ENCODE data around the gene SLC24A4. TPM values are rescaled to one million over a fixed set of nuclear protein-coding genes. Genes with fewer than 3 reads are reported as not detected.

SLC24A4 gene
- total and polyA plus RNA-seq, 4 donors, result 0.47 to 2.4 (median 1.0) TPM

GRCh38 chr14:92456215-92457015 is 133.4 kb downstream of the SLC24A4 start:
- WGBS, 2 donors, result 53 to 56% methylated on average over 23 of the region's 23 CpGs
- H3K4me3 ChIP-seq, result no peak overlapping the region
- H3K27ac ChIP-seq (ENCODE audit: low read depth in 1 of 2, low read length in 1 of 2), result peak overlapping the region in 1 of 2 donors; percentile 41
- DNase-seq (peak; percentile 66 to 84 (median 75)), ATAC-seq (ENCODE audit: insufficient read depth, low FRiP score) (no peak)
- peak; percentile 79 for TF ChIP-seq CTCF (IDR thresholded peaks at IDR 0.05; ENCODE audit: control extremely low read depth, extremely low read depth)
- H3K4me1 ChIP-seq (ENCODE audit: control insufficient read depth in 5 of 5, insufficient read depth in 5 of 5, low read length in 5 of 5), result peaks cover 0 to 23% (median 0%) of the 10 kb centered on the region in 5 donors
- H3K27me3 ChIP-seq (ENCODE audit: control insufficient read depth in 3 of 3, insufficient read depth in 3 of 3, low read length in 2 of 3), result no peaks in the 10 kb centered on the region
- no peaks in the 10 kb centered on the region for H3K9me3 ChIP-seq (ENCODE audit: control insufficient read depth in 4 of 4, insufficient read depth in 3 of 4, low read length in 3 of 4)
- no peaks in the 10 kb centered on the region for H3K36me3 ChIP-seq (ENCODE audit: control insufficient read depth in 4 of 4, insufficient read depth in 4 of 4, low read length in 4 of 4)
- no peak overlapping the region for H3K9ac ChIP-seq (ENCODE audit: insufficient read depth in 1 of 2, low read length in 2 of 2)

GRCh38 chr14:92457016-92457565 is 134.1 kb downstream of the SLC24A4 start:
- DNase-seq, result no peak
- no peak overlapping the region for H3K27ac ChIP-seq (ENCODE audit: low read depth in 1 of 2, low read length in 1 of 2)
- H3K36me3 ChIP-seq (ENCODE audit: control insufficient read depth in 4 of 4, insufficient read depth in 4 of 4, low read length in 4 of 4), result no peaks in the 10 kb centered on the region
- no peak overlapping the region for H3K4me3 ChIP-seq
- peaks cover 0 to 23% (median 0%) of the 10 kb centered on the region in 5 donors for H3K4me1 ChIP-seq (ENCODE audit: control insufficient read depth in 5 of 5, insufficient read depth in 5 of 5, low read length in 5 of 5)
- no peaks in the 10 kb centered on the region for H3K27me3 ChIP-seq (ENCODE audit: control insufficient read depth in 3 of 3, insufficient read depth in 3 of 3, low read length in 2 of 3)
- 83 to 88% methylated on average over 5 of the region's 5 CpGs for WGBS, 2 donors
- ATAC-seq (ENCODE audit: insufficient read depth, low FRiP score), result no peak
- no peak for TF ChIP-seq CTCF (IDR thresholded peaks at IDR 0.05; ENCODE audit: control extremely low read depth, extremely low read depth)
- H3K9ac ChIP-seq (ENCODE audit: insufficient read depth in 1 of 2, low read length in 2 of 2), result no peak overlapping the region
- H3K9me3 ChIP-seq (ENCODE audit: control insufficient read depth in 4 of 4, insufficient read depth in 3 of 4, low read length in 3 of 4), result no peaks in the 10 kb centered on the region

- DNase-seq, result no peak
- Histone ChIP-seq H3K27ac (ENCODE audit: low read depth in 1 of 2, low read length in 1 of 2) (peak overlapping the region; percentile 37 to 52), H3K9me3 (ENCODE audit: control insufficient read depth in 4 of 4, insufficient read depth in 3 of 4, low read length in 3 of 4) (no peaks in the 10 kb centered on the region), H3K27me3 (ENCODE audit: control insufficient read depth in 3 of 3, insufficient read depth in 3 of 3, low read length in 2 of 3) (no peaks in the 10 kb centered on the region), H3K36me3 (ENCODE audit: control insufficient read depth in 4 of 4, insufficient read depth in 4 of 4, low read length in 4 of 4) (no peaks in the 10 kb centered on the region), H3K4me1 (ENCODE audit: control insufficient read depth in 5 of 5, insufficient read depth in 5 of 5, low read length in 5 of 5) (peaks cover 0 to 23% (median 0%) of the 10 kb centered on the region in 5 donors), H3K9ac (ENCODE audit: insufficient read depth in 1 of 2, low read length in 2 of 2) (no peak overlapping the region), H3K4me3 (no peak overlapping the region)
- no peak for ATAC-seq (ENCODE audit: insufficient read depth, low FRiP score)
- 81 to 84% methylated on average over 17 of the region's 17 CpGs for WGBS, 2 donors
- no peak for TF ChIP-seq CTCF (IDR thresholded peaks at IDR 0.05; ENCODE audit: control extremely low read depth, extremely low read depth)
Measured at GRCh38 chr14:92458136-92459029, 135.4 kb downstream of the SLC24A4 start.

All from lung (tissue), 12 donors.